ENCODE data around the gene RBM48.

The RBM48 gene

GRCh38 chr7:92569137-92569536 lies 40.5 kb downstream of the RBM48 start:
- no peak for ATAC-seq
- Mint-ChIP-seq H3K9me3 (no peaks in the 10 kb centered on the region), H3K4me3 (no peak overlapping the region), H3K4me1 (no peaks in the 10 kb centered on the region), H3K27ac (no peak overlapping the region), H3K27me3 (no peaks in the 10 kb centered on the region), H3K36me3 (peaks cover 51% of the 10 kb centered on the region)

- ATAC-seq, result no peak
- Mint-ChIP-seq H3K27ac (no peak overlapping the region), H3K36me3 (peaks cover 46% of the 10 kb centered on the region), H3K27me3 (no peaks in the 10 kb centered on the region), H3K9me3 (no peaks in the 10 kb centered on the region), H3K4me1 (no peaks in the 10 kb centered on the region), H3K4me3 (no peak overlapping the region)
Measured at GRCh38 chr7:92576296-92576695, 47.7 kb downstream of the RBM48 start.

- no peak overlapping the region for H3K4me3 Mint-ChIP-seq
Measured at GRCh38 chr7:92582948-92583347, 54.4 kb downstream of the RBM48 start.

GRCh38 chr7:92584953-92585352 lies 56.4 kb downstream of the RBM48 start:
- no peak for ATAC-seq
- no peak overlapping the region for H3K4me3 Mint-ChIP-seq
- H3K4me1 Mint-ChIP-seq, result peaks cover 46% of the 10 kb centered on the region
- peaks cover 23% of the 10 kb centered on the region for H3K36me3 Mint-ChIP-seq
- peaks cover 3% of the 10 kb centered on the region for H3K9me3 Mint-ChIP-seq
- no peaks in the 10 kb centered on the region for H3K27me3 Mint-ChIP-seq
- peak overlapping the region; percentile 12 for H3K27ac Mint-ChIP-seq

More at GRCh38 chr7:92582948-92583347, 54.4 kb downstream of the RBM48 start:
- no peaks in the 10 kb centered on the region for H3K27me3 Mint-ChIP-seq
- no peak overlapping the region for H3K27ac Mint-ChIP-seq
- peaks cover 30% of the 10 kb centered on the region for H3K4me1 Mint-ChIP-seq
- H3K9me3 Mint-ChIP-seq, result peaks cover 3% of the 10 kb centered on the region
- ATAC-seq, result no peak
- H3K36me3 Mint-ChIP-seq, result peaks cover 38% of the 10 kb centered on the region

GRCh38 chr7:92586403-92586802 lies 57.8 kb downstream of the RBM48 start:
- Mint-ChIP-seq H3K36me3 (peaks cover 18% of the 10 kb centered on the region), H3K27me3 (no peaks in the 10 kb centered on the region), H3K4me1 (peaks cover 46% of the 10 kb centered on the region), H3K27ac (peak overlapping the region; percentile 14), H3K9me3 (peaks cover 3% of the 10 kb centered on the region), H3K4me3 (no peak overlapping the region)
- no peak for ATAC-seq

GRCh38 chr7:92586841-92587240 lies 58.2 kb downstream of the RBM48 start:
- Mint-ChIP-seq H3K27ac (peak overlapping the region; percentile 14), H3K36me3 (peaks cover 18% of the 10 kb centered on the region), H3K9me3 (peaks cover 3% of the 10 kb centered on the region), H3K4me1 (peaks cover 46% of the 10 kb centered on the region), H3K27me3 (no peaks in the 10 kb centered on the region), H3K4me3 (no peak overlapping the region)
- ATAC-seq, result no peak
